ENCODE measurements around the gene CNPY3. TPM values are rescaled to one million over a fixed set of nuclear protein-coding genes. Genes with fewer than 3 reads are reported as not detected.

Gene CNPY3
- total and polyA plus RNA-seq, 2 of the 13 experiments (the other 11 are each of a cell fraction or from before 2014, with no cell fraction given), result 42.3 to 60.2 TPM

DNA sequence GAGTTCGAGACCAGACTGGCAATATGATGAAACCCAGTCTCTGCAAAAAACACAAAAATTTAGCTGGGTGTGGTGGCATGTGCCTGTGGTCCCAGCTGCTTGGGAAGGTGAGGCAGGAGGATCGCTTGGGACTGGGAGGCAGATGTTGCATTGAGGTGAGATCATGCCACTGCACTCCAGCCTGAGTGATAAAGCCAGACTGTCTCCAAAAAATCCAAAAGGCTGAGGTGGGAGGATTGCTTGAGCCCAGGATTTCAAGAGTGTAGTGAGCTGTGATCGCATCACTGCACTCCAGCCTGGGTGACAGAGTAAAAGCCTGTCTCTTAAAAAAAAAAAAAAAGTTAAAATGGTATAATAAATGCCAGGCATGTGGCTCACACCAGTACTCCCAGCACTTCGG lies 14.7 kb upstream of the CNPY3 start:
- no peak overlapping the region for H3K9ac ChIP-seq (ENCODE audit: insufficient read depth, low read depth, low read length)
- ChIA-PET CTCF (ENCODE audit: low intra/inter-chr PET ratio, low total read pairs) (no interaction called here), POLR2A (interaction anchor here (1.1 to 2.3 kb wide), 3 partner anchors 14 to 99 kb away, joined by 3 to 13 read pairs (median 3); partner anchors contain the start of genes CNPY3, KLHDC3, MEA1 and PPP2R5D)
- H4K20me1 ChIP-seq (ENCODE audit: insufficient read depth, low read length), result no peaks in the 10 kb centered on the region
- FAIRE-seq (no peak), ATAC-seq (no peak), DNase-seq (ENCODE audit: low spot score) (no peak)
- WGBS (ENCODE audit: low lambda C conversion rate), result 39% methylated on average over 4 of the region's 4 CpGs
- H3K27me3 ChIP-seq (ENCODE audit: control insufficient read depth in 1 of 2, insufficient read depth in 2 of 2, low read length in 2 of 2), result peaks cover 0 to 2% of the 10 kb centered on the region in 2 experiments; a peak in 2 of 5 replicates
- no peak overlapping the region for H3K4me2 ChIP-seq (ENCODE audit: low read depth, low read length)
- no peaks in the 10 kb centered on the region for H3K79me2 ChIP-seq (ENCODE audit: insufficient read depth, low read length)
- H3K4me3 ChIP-seq (replicated peaks in 1 of 3; ENCODE audit: insufficient read depth in 1 of 3, low read depth in 2 of 3, low read length in 3 of 3), result no peak overlapping the region
- H3K9me3 ChIP-seq (ENCODE audit: low read length), result no peaks in the 10 kb centered on the region
- H2AFZ ChIP-seq (ENCODE audit: low read length), result no peak overlapping the region
- no peak overlapping the region for H3K27ac ChIP-seq (ENCODE audit: extremely low read length, insufficient read depth, low read length)
- H3K4me1 ChIP-seq (ENCODE audit: insufficient read depth, low read length), result peaks cover 39% of the 10 kb centered on the region
- no TSS peak for BruUV-seq (replicated peaks)
- H3K36me3 ChIP-seq (replicated peaks in 1 of 2; ENCODE audit: control insufficient read depth in 1 of 2, insufficient read depth in 2 of 2, low read length in 2 of 2), result no peaks in the 10 kb centered on the region; a peak in 1 of 5 replicates
- in situ Hi-C loops (cut with HindIII; ENCODE audit: extremely low pct_ligation_motif_present, low pct_unique_long_range_greater_than_20kb) (no loop called here), intact Hi-C loops (cut with micrococcal nuclease; ENCODE audit: unreplicated experiment) (no loop called here)
- TF ChIP-seq KDM5B (CRISPR knock-in tag; IDR thresholded peaks at IDR 0.05; ENCODE audit: borderline replicate concordance) (0 out of 2 replicates have a peak, but pooled peaks have one; percentile 33), HNF4A (CRISPR knock-in tag; IDR thresholded peaks at IDR 0.05) (no peak), ZNF678 (CRISPR knock-in tag; IDR thresholded peaks at IDR 0.05) (no peak), SKI (IDR thresholded peaks at IDR 0.05; ENCODE audit: partially characterized antibody) (no peak)

DNA sequence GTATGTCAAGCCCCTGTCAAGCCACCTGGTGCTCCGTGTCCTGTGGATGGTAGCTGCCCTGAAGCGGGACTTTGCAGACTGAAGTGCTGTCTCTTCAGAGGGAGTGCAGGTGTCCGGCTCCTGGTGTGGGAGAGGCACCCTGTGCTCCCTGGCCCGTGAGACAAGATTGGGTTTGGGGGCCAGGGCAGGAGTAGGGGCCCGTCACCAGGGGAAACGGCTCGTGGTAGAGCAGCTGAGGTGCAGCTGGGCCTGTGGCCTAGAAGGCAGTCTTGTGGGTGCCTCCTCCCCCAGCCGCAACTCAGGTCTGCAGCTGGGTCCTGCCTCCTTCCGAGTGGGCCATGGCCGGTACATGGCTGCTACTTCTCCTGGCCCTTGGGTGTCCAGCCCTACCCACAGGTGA lies 13.5 kb upstream of the CNPY3 start, which contains the start of gene PTCRA:
Gene PTCRA, plus strand, starts transcription at position 322 of the 400 bp plus-strand sequence. Its CDS starts 17 bp downstream, at position 339.
- Histone ChIP-seq H3K27me3 (ENCODE audit: control insufficient read depth in 1 of 2, insufficient read depth in 2 of 2, low read length in 2 of 2) (peaks cover 0 to 2% of the 10 kb centered on the region in 2 experiments; a peak in 2 of 5 replicates), H3K4me3 (replicated peaks in 1 of 3; ENCODE audit: insufficient read depth in 1 of 3, low read depth in 2 of 3, low read length in 3 of 3) (no peak within 1 kb of the TSS), H3K79me2 (ENCODE audit: insufficient read depth, low read length) (no peaks in the 10 kb centered on the region), H3K9me3 (ENCODE audit: low read length) (no peaks in the 10 kb centered on the region), H3K4me2 (ENCODE audit: low read depth, low read length) (peak within 1 kb of the TSS; percentile 0; the same call in 1 of the 2 replicates), H4K20me1 (ENCODE audit: insufficient read depth, low read length) (no peaks in the 10 kb centered on the region), H3K9ac (ENCODE audit: insufficient read depth, low read depth, low read length) (no peak within 1 kb of the TSS), H3K36me3 (replicated peaks in 1 of 2; ENCODE audit: control insufficient read depth in 1 of 2, insufficient read depth in 2 of 2, low read length in 2 of 2) (no peaks in the 10 kb centered on the region; a peak in 1 of 5 replicates), H3K4me1 (ENCODE audit: insufficient read depth, low read length) (peaks cover 49% of the 10 kb centered on the region), H2AFZ (ENCODE audit: low read length) (peak within 1 kb of the TSS; percentile 44), H3K27ac (ENCODE audit: extremely low read length, insufficient read depth, low read length) (no peak within 1 kb of the TSS)
- WGBS (ENCODE audit: low lambda C conversion rate), result 45% methylated on average over 4 of the region's 10 CpGs
- intact Hi-C loops (cut with micrococcal nuclease; ENCODE audit: unreplicated experiment), result no loop called here
- CTCF ChIA-PET (ENCODE audit: low intra/inter-chr PET ratio, low total read pairs), result no interaction called here
- FAIRE-seq, result no peak
- peak; percentile 16 for ATAC-seq
- no peak for DNase-seq (ENCODE audit: low spot score)
- no TSS peak for BruUV-seq (replicated peaks)
- TF ChIP-seq MTA1 (CRISPR knock-in tag; IDR thresholded peaks at IDR 0.05; ENCODE audit: borderline replicate concordance), result peak; percentile 45; the same call in 1 of the 2 replicates
- TF ChIP-seq U2AF1 (optimal IDR thresholded peaks at IDR 0.05; ENCODE audit: low read depth, low read length), result no peak
- TF ChIP-seq ZNF687 (CRISPR knock-in tag; IDR thresholded peaks at IDR 0.05), result peak; percentile 30; the same call in 1 of the 2 replicates
- in situ Hi-C loops (cut with HindIII; ENCODE audit: extremely low pct_ligation_motif_present, low pct_unique_long_range_greater_than_20kb), result no loop called here
- POLR2A ChIA-PET, result interaction anchor here (1.2 to 1.4 kb wide), 2 partner anchors 14 to 69 kb away, joined by 3 to 8 read pairs; partner anchors contain the start of genes CNPY3 and PPP2R5D
